Hypothalamus (tissue), 51 donors: ENCODE results near the gene CGN.
A peak's percentile ranks its signal among the peaks of the same experiment; 100 is the strongest.

Experiments used
- DNase-seq, 51 donors: peaks; one replicate each; lab custom pipeline; 2025; lab: John Stamatoyannopoulos, UW

Gene CGN

DNA sequence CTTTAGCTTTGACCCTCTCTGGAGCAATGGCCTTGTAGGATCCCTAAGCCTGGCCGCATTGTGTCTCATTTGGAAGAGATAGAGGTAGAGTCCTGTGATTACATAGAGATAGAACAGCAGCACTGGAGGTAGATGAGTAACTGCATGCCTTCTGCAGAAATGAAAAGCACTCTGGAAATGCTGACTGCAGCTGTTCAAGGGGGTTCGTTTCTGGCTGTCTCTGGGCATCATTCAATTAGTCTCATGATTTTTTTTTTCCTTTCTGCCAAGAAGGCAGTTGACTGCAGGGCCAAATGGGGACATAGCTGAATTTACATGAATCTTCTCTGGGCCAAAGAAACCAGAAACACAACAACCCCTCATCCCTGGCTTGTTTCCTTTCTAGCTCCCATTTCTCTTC, 72.6 kb downstream of the CGN start:
- no peak for DNase-seq

DNA sequence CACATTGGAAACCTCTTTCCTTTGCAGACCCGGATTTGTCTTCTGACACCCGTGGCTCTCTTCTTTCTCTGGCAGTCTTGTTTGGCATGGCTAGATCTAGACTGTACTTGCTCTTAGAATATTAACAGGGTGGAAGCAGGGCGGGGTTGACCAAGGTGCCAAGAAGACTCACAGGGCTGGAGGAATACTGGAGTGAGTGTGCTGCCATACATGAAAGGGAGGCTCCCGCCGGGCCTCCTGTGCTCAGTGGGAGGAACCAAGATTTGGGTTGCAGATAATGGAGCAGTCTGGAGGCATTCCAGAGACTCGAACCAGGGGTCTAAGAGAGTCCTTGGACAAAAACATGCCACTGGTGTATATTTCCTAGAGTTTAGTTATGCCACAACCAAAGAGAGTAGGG, 73.1 kb downstream of the CGN start:
- peak in 3 of 51 donors; percentile 1 to 4 (median 3) for DNase-seq

DNA sequence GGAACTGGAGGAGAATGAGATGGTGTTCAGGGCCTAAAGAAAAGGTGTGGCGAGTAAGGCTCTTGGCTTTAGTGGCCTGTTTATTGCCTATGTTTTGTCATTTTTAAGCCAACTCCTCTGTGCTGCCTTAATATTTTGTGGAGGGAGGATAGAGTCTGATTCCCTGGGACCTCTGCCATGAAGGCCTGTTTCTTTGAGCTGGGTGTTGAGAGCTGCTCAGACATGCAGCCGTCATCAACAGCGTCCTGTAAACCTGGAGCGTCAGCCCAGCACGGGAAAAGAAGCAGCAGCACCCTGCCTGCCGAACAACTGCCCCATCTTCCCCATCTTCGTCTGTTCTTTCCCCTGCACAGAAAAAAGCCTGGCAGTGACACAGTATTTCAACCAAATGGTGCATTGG, 73.6 kb downstream of the CGN start:
- peak in 1 of 51 donors; percentile 4 for DNase-seq

DNA sequence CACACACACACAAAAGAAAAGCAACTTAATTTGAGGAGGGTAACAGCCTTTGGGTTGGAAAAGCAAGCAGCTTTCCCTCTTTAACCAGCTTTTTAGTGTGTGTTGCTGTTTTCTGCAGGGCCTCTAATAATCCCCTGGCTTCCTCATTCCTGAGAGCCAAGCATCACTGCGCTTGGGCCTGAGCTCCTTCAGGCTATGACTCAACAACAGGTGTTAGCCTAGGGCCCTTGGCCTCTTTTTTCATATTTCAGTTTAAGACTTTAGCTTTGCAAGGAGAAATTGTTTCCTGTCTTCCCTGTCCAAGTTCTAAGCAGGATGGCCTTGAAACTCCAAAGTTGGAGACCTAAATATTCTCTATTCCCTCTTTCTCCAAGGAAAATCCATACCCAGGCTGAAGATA, 74.4 kb downstream of the CGN start:
- no peak for DNase-seq
